Parathyroid adenoma (tissue), 2 donors: Measurements from ENCODE around the gene KLF15.

Source experiments
- H2AFZ ChIP-seq: fragments of 300-600 bp; sonication (generic); one replicate; pipeline ENCODE4 v1.7.0; 2017; ENCODE audit warnings: antibody characterized with exemption, mild to moderate bottlenecking
- H3K27ac ChIP-seq: fragments of 300-600 bp; sonication (generic); one replicate; pipeline ENCODE4 v1.7.0; 2017
- H3K27me3 ChIP-seq: fragments of 300-600 bp; sonication (generic); one replicate; pipeline ENCODE4 v1.7.0; 2017; ENCODE audit warnings: low read length; ENCODE audit not compliant: control insufficient read depth, insufficient read depth
- H3K36me3 ChIP-seq: fragments of 300-600 bp; sonication (generic); one replicate; pipeline ENCODE4 v1.7.0; 2017; ENCODE audit warnings: low read length; ENCODE audit not compliant: control insufficient read depth, insufficient read depth
- H3K4me1 ChIP-seq: fragments of 300-600 bp; sonication (generic); one replicate; pipeline ENCODE4 v1.7.0; 2017; ENCODE audit warnings: control low read depth
- H3K4me2 ChIP-seq: fragments of 300-600 bp; sonication (generic); one replicate; pipeline ENCODE4 v1.7.0; 2017; ENCODE audit warnings: low read length
- H3K4me3 ChIP-seq: fragments of 300-600 bp; sonication (generic); one replicate; pipeline ENCODE4 v1.7.0; 2017; ENCODE audit warnings: low read depth, low read length
- H3K79me2 ChIP-seq: fragments of 300-600 bp; sonication (generic); one replicate; pipeline ENCODE4 v1.7.0; 2017; ENCODE audit warnings: control low read depth
- H3K9ac ChIP-seq: fragments of 300-600 bp; sonication (generic); one replicate; pipeline ENCODE4 v1.7.0; 2017; ENCODE audit warnings: mild to moderate bottlenecking
- H3K9me3 ChIP-seq: fragments of 300-600 bp; sonication (generic); one replicate; pipeline ENCODE4 v1.7.0; 2017; ENCODE audit warnings: low read length; ENCODE audit not compliant: control insufficient read depth
- CTCF ChIP-seq: fragments of 300-600 bp; sonication (generic); IDR thresholded peaks from one replicate; pipeline ENCODE4 v1.7.0; 2017; ENCODE audit warnings: antibody characterized with exemption, mild to moderate bottlenecking
- donor health status: primary hyperparathyroidism.

The KLF15 gene

GRCh38 chr3:126313580-126314304, 43.5 kb downstream of the KLF15 start:
- Histone ChIP-seq H3K79me2 (no peaks in the 10 kb centered on the region), H2AFZ (no peak overlapping the region), H3K27me3 (no peaks in the 10 kb centered on the region), H3K4me1 (no peaks in the 10 kb centered on the region), H3K4me3 (no peak overlapping the region), H3K36me3 (no peaks in the 10 kb centered on the region), H3K9ac (no peak overlapping the region), H3K9me3 (no peaks in the 10 kb centered on the region), H3K27ac (no peak overlapping the region), H3K4me2 (no peak overlapping the region)
- TF ChIP-seq CTCF = no peak

DNA sequence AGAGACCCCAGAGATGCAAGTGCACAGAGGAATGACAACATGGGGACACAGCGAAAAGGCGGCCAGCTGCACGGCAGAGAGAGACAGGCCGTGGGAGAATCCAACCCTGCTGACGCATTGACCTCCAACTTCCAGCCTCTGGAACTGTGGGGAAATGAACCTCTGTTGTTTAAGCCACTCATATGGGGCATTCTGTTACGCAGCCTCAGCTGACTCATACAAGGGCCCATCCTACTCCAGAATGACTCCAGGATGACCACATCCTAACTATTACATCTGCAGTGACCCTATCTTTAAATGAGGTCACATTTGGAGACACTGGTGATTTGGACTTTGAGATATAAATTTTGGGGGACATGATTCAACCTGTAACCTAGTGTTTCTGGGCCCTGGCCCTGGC, 44.0 kb downstream of the KLF15 start:
- Histone ChIP-seq H3K4me3 (no peak overlapping the region), H3K27me3 (no peaks in the 10 kb centered on the region), H3K4me2 (no peak overlapping the region), H3K79me2 (no peaks in the 10 kb centered on the region), H3K27ac (no peak overlapping the region), H2AFZ (no peak overlapping the region), H3K9ac (no peak overlapping the region), H3K4me1 (no peaks in the 10 kb centered on the region), H3K9me3 (no peaks in the 10 kb centered on the region), H3K36me3 (no peaks in the 10 kb centered on the region)
- no peak for TF ChIP-seq CTCF

DNA sequence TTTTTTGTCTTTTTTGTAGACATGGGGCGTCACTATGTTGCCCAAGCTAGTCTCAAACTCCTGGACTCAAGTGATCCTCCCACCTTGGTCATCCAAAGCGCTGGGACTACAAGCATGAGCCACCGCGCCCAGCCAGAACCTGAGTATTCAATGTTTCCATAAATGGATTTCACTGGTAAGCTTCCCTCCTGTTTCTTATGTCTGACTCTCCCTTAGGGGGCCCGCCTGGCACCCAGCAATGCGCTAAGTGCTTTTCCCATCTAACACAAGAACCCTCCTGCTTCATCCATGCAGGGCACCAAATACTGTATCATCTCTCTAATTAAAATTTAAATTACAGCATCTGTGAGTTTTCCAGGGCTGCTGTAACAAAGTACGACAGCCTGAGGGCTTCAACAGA, 44.9 kb downstream of the KLF15 start:
- no peaks in the 10 kb centered on the region for H3K36me3 ChIP-seq
- H3K27me3 ChIP-seq = no peaks in the 10 kb centered on the region
- TF ChIP-seq CTCF = no peak
- H3K4me2 ChIP-seq = no peak overlapping the region
- no peaks in the 10 kb centered on the region for H3K4me1 ChIP-seq
- H3K9me3 ChIP-seq = no peaks in the 10 kb centered on the region
- H3K79me2 ChIP-seq = no peaks in the 10 kb centered on the region
- H3K27ac ChIP-seq = no peak overlapping the region
- no peak overlapping the region for H3K9ac ChIP-seq
- H3K4me3 ChIP-seq = no peak overlapping the region
- H2AFZ ChIP-seq = no peak overlapping the region

DNA sequence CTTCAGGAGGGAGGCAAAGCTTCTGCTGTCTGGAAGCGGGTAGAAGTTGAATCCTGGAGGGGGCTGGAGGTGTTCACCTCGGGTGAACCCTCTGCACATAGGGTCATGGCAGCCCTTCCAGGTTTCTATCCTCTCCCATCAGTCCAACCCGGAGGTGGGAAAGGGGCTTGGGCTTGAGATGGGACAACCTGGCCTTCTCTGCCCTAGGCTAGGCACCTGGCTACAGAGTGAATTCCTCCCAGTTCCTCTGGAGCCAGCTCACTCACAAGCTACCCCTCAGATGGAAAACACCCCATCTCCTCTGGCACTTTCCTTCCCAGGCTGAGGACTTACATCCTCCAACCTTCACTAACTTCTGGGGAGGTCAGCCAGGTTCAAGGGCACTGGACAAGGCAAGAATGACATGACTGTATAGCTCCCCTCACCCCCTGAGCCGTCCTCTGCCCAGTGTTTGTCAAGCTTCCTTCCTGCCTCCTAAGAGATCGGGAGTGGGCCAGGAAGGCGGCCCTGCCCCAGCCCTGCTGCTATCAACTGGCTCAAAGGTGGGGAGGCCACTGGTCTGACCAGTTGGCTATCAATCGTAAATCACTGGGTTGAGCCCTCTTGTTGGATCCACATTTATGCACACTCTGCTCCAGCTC, 45.8 kb downstream of the KLF15 start:
- Histone ChIP-seq H3K4me3 (no peak overlapping the region), H3K36me3 (no peaks in the 10 kb centered on the region), H3K9ac (no peak overlapping the region), H3K9me3 (no peaks in the 10 kb centered on the region), H3K4me2 (no peak overlapping the region), H3K4me1 (no peaks in the 10 kb centered on the region), H3K27me3 (no peaks in the 10 kb centered on the region), H2AFZ (no peak overlapping the region), H3K79me2 (no peaks in the 10 kb centered on the region), H3K27ac (no peak overlapping the region)
- no peak for TF ChIP-seq CTCF

GRCh38 chr3:126310816-126311215, 46.4 kb downstream of the KLF15 start:
- H3K9ac ChIP-seq = no peak overlapping the region
- H2AFZ ChIP-seq = no peak overlapping the region
- no peaks in the 10 kb centered on the region for H3K36me3 ChIP-seq
- TF ChIP-seq CTCF = no peak
- no peaks in the 10 kb centered on the region for H3K27me3 ChIP-seq
- no peaks in the 10 kb centered on the region for H3K4me1 ChIP-seq
- H3K4me2 ChIP-seq = no peak overlapping the region
- H3K79me2 ChIP-seq = no peaks in the 10 kb centered on the region
- no peaks in the 10 kb centered on the region for H3K9me3 ChIP-seq
- H3K27ac ChIP-seq = no peak overlapping the region
- no peak overlapping the region for H3K4me3 ChIP-seq
